SHP77 treated with DMSO at 0.1 percent for 48 hours (cell line): ENCODE results near the gene PANK2.
"Not testable (repeated sequence)": the region's sequence is repeated elsewhere in the genome, so short reads cannot be mapped to it uniquely, and the experiment has no call there.

Experiments
- DNase-seq: peaks from one replicate; lab custom pipeline; 2025; lab: John Stamatoyannopoulos, UW

Gene PANK2

DNA sequence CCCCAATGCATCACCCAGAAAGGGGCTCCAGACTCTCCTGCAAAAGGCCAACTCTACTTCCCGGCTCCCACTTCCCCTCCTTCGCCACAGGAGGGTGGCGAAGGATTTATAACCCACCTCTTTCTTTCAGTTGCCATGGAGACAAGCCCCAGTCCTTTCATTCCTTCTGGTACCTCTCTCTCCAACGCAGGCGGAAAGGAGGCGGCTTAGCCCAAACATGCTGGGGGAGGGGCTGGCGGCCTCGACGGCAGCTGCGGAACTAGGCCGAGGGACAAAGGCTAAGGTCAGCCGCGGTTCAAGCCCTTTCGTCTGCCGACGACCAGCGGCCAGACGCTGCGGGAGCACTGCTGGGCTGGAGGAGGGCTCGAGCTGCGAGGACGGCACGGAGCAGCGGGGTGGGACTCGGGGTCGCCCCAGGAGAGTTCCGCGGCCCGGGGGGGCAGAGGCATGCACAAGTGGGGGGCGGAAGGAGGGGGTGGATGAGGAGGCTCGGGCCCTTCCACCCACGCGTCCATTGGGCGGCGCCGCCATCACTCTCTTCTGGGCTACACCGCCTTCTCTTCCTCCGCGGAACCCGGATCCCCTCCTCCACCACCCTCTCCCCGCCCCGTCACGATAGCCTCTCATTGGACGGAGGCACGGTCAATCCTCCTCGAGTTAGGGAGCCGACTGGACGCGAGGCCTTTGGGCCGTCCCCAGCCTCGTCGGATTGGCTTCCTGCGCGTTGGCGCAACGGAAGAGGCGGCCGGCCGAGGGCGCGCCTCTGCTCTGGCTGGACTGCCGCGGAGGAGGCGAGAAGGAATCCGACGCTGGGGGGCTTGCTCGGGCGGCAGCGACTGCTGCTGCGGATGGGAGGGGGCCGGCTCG lies at the start of gene PANK2:
Gene PANK2, plus strand, starts transcription at position 766 of the 867 bp plus-strand sequence.
- DNase-seq = peak; percentile 91

DNA sequence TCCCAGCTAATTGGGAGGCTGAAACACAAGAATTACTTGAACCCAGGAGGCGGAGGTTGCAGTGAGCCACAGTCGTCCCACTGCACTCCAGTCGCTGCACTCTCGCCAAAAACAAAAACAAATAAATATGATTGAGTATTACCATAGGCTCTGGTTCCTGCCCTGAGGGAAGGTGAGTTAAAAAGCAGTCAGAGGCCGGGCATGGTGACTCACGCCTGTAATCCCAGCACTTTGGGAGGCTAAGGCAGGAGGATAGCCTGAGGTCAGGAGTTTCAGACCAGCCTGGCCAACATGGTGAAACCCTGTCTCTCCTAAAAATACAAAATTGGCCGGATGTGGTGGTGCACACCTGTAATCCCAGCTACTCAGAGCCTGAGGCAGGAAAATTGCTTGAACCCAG lies 49.0 kb upstream of the PANK2 start:
- not testable (repeated sequence) for DNase-seq

DNA sequence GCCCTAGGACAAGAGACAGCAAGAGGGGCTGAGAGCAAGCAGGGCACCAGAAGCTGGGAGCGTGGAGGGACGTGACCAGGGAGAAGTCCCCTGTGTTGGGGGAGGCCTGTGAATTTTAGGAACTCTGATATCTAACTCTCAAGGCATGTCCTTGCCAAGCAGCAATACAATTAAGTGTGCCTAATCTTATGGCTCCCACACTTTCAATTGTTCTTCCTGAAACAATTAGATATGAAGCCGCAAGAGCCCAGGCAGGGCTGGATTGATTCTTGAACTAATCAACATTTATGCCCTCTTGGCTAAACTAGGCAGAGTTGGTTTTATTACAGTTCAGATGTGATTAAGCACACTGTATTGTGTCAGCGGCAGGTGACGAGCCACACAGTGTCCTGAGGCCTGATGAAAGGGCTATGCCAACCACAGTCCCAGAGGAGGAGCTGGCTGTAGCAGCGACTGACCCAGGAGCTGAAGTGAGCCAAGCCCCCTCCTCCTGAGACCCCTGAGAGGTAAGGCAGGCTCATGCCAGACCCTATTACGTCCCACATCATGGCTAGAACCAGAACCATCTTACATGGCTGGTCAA lies 46.7 kb upstream of the PANK2 start:
- no peak for DNase-seq

DNA sequence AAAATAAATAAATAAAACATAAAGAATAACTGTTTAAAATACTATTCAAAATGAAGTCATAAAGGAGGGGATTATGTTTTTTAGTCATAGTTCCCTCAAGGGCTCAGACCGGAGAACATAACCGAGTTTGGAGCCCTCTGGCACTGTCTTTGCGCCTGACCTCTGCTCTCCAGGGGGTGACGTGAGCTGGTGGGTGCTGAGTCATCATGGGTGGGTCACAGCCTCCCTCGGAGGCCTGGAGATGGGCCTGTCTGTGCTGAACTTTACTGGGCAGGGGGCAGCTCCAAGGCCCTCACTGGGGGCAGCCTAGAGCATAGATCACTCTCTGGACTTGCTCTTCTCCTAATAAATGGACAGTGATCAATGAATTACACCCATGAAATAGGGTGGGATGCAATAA lies 45.7 kb upstream of the PANK2 start:
- no peak for DNase-seq

DNA sequence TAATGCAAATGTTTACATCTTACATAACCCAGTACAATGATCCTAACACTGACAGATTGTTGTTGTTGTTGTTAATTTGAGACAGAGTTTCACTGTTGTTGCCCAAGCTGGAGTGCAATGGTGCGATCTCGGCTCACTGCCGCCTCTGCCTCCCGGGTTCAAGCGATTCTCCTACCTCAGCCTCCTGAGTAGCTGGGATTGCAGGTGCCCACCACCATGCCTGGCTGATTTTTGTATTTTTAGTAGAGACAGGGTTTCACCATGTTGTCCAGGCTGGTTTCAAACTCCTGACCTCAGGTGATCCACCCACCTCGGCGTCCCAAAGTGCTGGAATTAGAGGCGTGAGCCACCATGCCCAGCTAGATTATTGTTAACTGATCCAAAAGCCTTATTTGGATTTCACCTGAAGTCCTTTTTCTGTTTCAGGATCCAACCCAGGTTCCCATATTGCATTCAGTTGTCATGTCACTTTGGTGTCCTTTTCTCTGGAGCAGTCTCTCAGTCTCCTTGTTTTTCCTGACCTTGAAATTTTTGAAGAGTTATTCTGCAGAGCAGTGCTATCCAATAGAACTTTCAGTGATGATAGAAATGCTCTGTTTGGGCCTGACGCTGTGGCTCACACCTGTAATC lies 45.1 kb upstream of the PANK2 start:
- DNase-seq = not testable (repeated sequence)

DNA sequence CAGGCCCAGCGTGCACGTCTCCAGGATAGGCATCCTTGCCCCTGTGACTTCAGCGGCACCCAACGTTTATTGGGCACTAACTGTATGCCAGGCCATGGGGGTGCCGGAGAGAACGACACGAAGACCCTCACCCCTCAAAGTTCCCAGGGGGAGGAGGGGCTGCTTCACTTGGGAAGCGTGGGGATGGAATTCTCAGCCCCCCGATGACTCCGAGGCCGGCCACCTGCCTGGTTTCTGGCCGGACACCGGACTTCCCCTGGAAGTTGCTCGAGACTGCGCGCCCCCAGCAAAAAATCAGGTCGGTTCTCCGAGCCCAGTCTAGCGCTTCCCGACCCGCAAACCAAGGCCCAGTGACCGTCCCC lies 42.8 kb upstream of the PANK2 start:
- DNase-seq = no peak

DNA sequence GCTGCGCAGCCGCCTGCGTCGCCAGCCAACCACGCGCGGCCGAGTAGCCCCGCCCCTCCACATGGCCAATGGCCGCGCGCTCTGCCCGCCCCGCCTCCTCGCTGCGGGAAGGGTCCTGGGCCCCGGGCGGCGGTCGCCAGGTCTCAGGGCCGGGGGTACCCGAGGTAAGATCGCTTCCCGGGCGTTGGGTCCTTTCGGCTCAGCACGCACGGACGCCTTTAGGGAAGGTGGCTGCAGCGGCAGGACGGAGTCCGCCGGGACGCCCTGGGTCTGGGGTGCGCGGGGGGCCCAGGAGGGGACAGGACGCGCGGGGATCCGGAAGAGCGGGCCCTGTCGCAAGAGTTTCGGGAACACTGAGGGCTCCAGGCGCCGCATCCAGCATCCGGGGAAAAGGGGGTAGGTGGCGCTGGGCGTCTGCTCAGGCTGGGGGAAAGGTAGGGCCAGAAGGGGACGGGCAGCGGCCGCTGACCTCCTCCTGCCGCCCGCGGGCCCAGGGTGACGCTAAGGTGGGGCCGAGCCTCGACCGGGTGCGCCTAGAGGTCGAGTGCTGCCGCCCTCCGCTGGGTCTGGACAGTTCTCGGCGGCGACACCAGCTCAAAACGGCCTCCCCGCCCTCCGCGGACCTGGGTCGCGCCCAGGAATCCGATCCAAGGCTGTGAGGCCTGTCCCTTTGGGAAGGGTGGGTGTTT lies 42.3 kb upstream of the PANK2 start, which contains the start of gene MAVS:
Gene MAVS, plus strand, starts transcription at position 95 of the 689 bp plus-strand sequence. CDS start 7,791 bp downstream, outside the sequence.
- peak; percentile 75 for DNase-seq

DNA sequence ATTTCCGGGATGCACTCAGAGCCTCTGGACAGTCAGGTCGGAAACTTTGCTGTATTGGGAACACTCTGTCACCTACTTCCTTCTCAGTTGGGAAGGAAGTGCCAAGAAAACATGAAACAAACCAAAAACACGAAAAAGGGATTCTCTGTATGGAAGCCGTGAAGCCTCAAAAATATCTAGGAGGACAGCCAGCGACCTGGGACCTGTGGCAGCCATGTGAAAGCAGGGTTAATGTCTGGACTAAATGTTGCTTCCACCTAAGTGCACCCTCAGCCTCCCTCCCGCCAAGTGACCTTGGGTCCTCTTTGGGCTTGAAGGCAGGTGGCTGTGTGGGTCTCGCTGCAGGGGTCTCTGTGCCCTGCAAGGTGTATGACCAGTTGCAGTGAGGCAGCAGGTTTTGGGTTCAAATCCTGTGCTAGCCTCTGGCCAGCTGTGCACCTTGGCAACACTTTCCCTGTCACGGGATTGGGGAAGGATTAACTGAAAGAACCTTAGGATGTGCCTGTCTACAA lies 41.7 kb upstream of the PANK2 start:
- DNase-seq = no peak

DNA sequence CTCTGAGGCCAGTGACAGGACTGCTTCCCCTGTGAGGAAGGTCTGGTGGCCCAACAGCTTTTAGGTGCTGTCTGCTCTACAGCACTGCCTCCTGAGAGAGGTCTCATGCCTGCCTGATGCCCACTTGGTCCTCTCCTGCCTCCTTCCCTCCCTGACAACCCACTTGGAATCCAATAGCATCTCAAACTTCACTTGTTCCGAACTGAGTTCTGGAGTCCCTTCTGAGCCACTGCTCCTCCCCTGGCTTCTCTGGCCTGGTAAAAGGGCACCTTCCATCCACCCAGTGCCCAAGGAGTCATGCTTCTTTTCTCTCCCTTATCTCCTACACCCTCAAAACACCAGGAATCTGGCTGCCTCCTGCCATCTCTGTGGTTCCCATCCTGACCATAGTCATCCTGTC lies 40.6 kb upstream of the PANK2 start:
- no peak for DNase-seq

DNA sequence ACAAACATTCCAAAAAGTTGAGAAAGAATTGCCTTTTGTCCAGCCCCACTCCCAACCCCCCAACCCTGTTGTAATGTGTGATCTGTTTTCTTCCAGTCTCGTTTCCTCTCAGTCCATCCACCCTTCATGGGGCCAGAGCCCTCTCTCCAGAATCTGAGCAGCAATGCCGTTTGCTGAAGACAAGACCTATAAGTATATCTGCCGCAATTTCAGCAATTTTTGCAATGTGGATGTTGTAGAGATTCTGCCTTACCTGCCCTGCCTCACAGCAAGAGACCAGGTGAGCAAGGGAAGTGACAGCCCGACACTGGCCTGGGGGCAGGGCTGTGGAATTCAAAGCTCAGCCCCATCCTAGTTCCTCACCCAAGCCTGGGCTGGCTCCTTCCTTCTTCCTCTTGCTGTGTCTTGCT lies 34.7 kb upstream of the PANK2 start:
- DNase-seq = no peak

DNA sequence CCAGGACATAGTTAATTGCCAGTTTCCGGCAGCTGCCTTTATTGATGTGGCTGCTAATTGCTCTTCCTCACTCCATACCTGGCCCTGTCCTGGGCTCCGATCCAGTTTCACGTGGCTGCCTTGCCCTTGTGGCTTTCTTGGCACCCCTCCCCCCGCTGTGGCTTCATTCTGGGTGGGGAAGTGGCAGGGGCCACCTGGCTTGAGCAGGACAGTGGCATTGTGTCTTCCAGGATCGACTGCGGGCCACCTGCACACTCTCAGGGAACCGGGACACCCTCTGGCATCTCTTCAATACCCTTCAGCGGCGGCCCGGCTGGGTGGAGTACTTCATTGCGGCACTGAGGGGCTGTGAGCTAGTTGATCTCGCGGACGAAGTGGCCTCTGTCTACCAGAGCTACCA lies 31.8 kb upstream of the PANK2 start:
- DNase-seq = no peak

DNA sequence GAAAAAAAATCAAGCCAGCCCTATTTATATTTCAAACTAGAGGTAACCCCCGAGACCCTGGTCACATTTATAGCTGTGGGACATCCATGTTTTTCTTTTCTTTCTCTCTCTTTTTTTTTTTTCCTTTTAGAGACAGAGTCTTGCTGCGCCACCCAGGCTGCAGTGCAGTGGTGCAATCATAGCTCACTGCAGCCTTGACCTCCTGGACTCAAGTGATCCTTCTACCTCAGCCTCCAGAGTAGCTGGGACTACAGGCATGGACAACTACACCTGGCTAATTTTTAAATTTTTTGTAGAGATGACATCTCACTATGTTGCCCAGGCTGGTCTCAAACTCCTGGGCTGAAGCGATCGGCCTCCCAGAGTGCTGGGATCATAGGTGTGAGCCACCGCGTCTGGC lies 30.5 kb upstream of the PANK2 start:
- no peak for DNase-seq

DNA sequence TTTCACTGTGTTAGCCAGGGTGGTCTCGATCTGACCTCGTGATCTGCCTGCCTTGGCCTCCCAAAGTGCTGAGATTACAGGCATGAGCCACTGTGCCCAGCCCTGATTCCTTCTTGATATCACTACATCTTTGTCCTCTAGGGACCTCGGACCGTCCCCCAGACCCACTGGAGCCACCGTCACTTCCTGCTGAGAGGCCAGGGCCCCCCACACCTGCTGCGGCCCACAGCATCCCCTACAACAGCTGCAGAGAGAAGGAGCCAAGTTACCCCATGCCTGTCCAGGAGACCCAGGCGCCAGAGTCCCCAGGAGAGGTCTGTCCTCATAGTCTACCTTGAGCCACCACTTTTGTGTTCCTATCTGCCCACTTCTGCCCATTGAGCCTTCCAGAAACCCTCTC lies 28.0 kb upstream of the PANK2 start:
- no peak for DNase-seq

DNA sequence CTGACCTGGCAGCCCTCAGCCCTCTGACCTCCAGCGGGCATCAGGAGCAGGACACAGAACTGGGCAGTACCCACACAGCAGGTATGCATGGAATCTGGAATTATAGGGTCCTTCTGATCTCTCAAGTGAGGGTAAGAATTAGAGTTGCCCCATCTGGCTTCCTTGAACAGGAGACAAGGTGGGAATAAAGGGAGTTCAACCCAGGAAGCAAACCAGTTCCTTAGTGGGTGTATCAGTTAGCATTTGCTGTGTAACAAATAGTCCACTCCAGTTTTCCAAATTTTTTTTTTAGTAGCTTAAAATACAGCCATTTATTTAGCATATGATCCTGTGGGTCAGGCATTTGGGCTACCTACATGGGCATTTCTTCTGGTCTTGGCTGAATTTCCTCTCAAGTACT lies 26.9 kb upstream of the PANK2 start:
- no peak for DNase-seq

DNA sequence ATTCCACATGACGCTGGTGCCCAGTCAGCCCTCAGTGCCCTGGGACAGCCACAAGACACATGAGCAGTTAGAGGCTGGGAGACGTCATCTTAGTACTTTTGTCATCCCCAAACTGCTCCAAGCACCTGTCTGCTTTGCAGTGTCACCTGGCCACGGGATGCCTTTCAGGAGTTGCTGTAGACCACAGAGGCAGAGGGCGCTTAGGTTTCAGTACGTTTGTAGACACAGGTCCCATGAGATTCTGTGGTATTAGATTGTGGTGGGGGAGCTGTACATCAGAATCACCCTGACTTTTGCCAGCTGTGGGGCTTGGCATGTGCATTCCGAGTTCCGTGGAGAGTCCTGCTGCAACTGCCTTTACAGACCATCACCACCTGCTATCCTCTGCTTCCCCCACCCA lies 25.9 kb upstream of the PANK2 start:
- DNase-seq = no peak

DNA sequence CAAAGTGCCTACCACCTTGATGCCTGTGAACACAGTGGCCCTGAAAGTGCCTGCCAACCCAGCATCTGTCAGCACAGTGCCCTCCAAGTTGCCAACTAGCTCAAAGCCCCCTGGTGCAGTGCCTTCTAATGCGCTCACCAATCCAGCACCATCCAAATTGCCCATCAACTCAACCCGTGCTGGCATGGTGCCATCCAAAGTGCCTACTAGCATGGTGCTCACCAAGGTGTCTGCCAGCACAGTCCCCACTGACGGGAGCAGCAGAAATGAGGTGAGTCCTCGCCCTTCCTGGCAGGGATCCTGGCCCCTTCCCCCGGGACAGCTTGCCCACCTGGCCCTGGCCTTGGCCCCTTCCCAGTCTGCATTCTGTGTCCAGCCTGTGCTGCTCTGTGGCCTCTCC lies 24.7 kb upstream of the PANK2 start:
- no peak for DNase-seq

DNA sequence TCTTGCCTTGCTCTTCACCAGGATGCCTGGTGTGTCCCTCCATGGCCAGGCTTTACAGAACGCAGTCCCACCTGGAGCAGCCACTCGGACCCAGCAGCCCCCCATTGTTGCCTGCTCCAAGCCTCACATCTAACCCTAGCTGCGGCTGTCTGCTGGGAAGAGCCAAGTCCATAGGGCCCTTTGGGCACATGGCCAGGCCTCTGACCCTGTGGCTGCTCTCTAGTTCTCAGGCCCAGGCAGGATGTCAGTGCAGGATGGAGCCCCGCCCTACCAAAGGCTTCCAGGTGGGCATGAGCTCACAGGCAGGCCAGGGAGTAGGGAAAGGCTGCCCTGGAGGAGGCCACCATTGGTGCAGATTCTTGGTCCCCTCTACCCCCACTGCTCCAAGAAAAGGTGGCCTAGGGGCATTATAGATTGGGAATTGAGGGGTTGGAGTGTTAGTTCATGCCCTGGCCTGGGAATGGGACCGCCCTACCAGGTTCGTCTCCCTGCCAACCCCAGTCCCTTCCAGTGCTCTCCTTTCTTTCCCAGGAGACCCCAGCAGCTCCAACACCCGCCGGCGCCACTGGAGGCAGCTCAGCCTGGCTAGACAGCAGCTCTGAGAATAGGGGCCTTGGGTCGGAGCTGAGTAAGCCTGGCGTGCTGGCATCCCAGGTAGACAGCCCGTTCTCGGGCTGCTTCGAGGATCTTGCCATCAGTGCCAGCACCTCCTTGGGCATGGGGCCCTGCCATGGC lies 23.9 kb upstream of the PANK2 start:
- DNase-seq = no peak

DNA sequence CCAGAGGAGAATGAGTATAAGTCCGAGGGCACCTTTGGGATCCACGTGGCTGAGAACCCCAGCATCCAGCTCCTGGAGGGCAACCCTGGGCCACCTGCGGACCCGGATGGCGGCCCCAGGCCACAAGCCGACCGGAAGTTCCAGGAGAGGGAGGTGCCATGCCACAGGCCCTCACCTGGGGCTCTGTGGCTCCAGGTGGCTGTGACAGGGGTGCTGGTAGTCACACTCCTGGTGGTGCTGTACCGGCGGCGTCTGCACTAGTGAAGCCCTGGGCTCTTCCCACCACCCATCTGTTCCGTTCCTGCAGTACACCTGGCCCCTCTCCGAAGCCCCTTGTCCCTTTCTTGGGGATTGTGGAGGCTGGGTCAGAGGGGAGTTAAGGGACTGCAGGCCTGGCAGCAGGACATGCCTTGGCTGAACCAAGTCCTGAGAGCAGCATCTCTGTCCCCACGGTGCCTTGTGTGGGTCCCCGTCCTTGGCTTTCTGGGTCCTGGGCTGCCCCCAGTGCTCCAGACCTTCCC lies 23.2 kb upstream of the PANK2 start:
- no peak for DNase-seq

DNA sequence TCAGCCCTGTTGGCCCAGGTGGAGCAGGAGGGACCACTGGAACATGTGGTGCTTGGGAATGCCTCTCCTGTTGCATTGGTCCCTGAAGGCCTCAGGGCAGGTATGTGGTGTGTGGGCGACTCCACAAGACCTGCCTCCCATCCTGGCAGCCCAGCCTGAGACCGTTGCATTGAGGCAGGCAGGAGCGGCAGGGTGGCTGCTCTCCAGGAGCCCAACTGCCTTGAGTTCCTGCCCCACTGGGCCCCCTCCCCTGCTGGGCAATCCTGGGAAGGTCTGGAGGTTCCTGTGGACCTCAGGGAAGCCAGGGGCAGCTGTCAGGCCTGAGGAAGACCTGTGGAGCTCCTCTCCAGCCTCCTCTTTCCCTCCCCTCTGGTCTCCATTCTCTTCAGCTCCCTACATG lies 22.7 kb upstream of the PANK2 start:
- no peak for DNase-seq

DNA sequence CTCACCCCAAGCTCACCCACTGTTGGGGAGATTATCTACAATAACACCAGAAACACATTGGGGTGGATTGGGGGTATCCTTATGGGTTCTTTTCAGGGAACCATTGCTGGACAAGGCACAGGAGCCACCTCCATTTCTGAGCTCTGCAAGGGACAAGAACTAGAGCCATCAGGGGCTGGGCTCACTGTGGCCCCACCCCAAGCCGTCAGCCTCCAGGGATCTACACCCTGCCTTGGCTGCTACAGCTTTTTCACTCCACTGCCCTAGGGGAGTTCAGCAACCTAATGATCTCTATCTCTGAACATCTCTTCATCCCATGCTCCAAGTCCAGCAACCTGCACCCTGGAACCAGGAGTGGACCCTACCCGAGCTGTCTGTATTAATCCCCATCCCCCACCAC lies 21.4 kb upstream of the PANK2 start:
- no peak for DNase-seq

DNA sequence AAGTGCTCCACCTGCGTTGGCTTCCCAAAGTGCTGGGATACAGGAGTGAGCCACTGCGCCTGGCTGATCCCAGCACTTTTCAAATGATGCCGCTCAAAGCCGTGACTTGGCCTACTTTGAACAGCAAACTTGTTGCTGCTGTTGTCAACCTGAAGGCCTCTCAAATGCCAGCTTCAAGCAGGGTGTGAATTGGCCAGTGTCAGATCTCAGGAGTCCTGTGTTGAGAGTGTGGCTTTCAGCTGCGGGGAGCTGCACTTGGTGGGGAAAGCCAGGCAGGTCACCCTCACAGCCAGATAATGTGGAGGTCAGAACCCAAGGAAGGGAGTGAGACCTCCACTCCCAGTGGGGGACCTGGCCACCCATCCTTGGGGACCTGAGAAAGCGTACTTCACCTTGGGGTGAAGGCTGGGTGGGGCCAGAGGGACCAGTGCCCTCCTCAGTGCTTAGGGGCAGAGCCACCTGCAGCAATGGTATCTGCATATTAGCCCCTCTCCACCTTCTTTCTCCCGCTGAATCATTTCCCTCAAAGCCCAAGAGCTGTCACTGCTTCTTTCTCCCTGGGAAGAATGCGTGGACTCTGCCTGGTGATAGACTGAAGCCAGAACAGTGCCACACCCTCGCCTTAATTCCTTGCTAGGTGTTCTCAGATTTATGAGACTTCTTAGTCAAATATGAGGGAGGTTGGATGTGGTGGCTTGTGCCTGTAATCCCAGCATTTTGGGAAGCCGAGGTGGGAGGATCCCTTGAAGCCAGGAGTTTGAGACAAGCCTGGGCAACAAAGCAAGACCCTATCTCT lies 19.1 kb upstream of the PANK2 start:
- DNase-seq = no peak
